ENCODE results near the gene IL1RAPL1.

- no peak for TF ChIP-seq TCF4 (CRISPR knock-in tag; IDR thresholded peaks at IDR 0.05; ENCODE audit: borderline replicate concordance)
- no peak for TF ChIP-seq ARNTL (CRISPR knock-in tag; IDR thresholded peaks at IDR 0.05; ENCODE audit: borderline replicate concordance, low read depth)
- no peak for TF ChIP-seq CREB5 (CRISPR knock-in tag; IDR thresholded peaks at IDR 0.05; ENCODE audit: low read depth)
- no peak for TF ChIP-seq ZFP3 (CRISPR knock-in tag; IDR thresholded peaks at IDR 0.05)
- TF ChIP-seq GLIS3 (CRISPR knock-in tag; IDR thresholded peaks at IDR 0.05): no peak
- TF ChIP-seq ZNF70 (CRISPR knock-in tag; IDR thresholded peaks at IDR 0.05): no peak
- TF ChIP-seq PATZ1 (CRISPR knock-in tag; IDR thresholded peaks at IDR 0.05; ENCODE audit: borderline replicate concordance): no peak
- no peak for TF ChIP-seq PPARA (CRISPR knock-in tag; IDR thresholded peaks at IDR 0.05; ENCODE audit: borderline replicate concordance)
- no peak for TF ChIP-seq OSR1 (CRISPR knock-in tag; IDR thresholded peaks at IDR 0.05)
- TF ChIP-seq ZFP30 (CRISPR knock-in tag; IDR thresholded peaks at IDR 0.05): no peak
- no peak for TF ChIP-seq ISL1 (CRISPR knock-in tag; IDR thresholded peaks at IDR 0.05)
- no peak for TF ChIP-seq SNAI2 (CRISPR knock-in tag; IDR thresholded peaks at IDR 0.05)
- no peak for TF ChIP-seq RARB (CRISPR knock-in tag; IDR thresholded peaks at IDR 0.05)
- TF ChIP-seq ZNF565 (CRISPR knock-in tag; conservative IDR thresholded peaks at IDR 0.05; ENCODE audit: low read depth): no peak
These were observed 1265.5 kb downstream of the IL1RAPL1 start for GRCh38 chrX:29852767-29853166.

Measured in SK-N-SH treated with all-trans-retinoic acid at 6 μM for 48 hours (cell line).